ENCODE results near the gene HES1. TPM values are rescaled to one million over a fixed set of nuclear protein-coding genes. Genes with fewer than 3 reads are reported as not detected.
A peak's percentile ranks its signal among the peaks of the same experiment; 100 is the strongest.

Gene HES1
- total and polyA plus RNA-seq, 4 donors: 22.5 to 51.9 (median 33.0) TPM

GRCh38 chr3:194164861-194165260, 28.9 kb downstream of the HES1 start:
- Histone ChIP-seq H3K36me3 (ENCODE audit: control insufficient read depth in 1 of 2, insufficient read depth in 2 of 2, low read length in 1 of 2) (no peaks in the 10 kb centered on the region), H3K27me3 (ENCODE audit: control insufficient read depth in 1 of 2, insufficient read depth in 2 of 2, low read length in 1 of 2) (peaks cover 0 to 5% of the 10 kb centered on the region in 2 donors), H3K9me3 (ENCODE audit: control insufficient read depth, low read length) (no peaks in the 10 kb centered on the region), H3K4me3 (ENCODE audit: low read length in 2 of 2) (no peak overlapping the region), H3K4me1 (ENCODE audit: control insufficient read depth in 1 of 2, insufficient read depth in 2 of 2, low read length in 2 of 2) (peaks cover 0 to 4% of the 10 kb centered on the region in 2 donors), H3K27ac (ENCODE audit: low read depth in 1 of 2, low read length in 2 of 2) (no peak overlapping the region)
- DNase-seq (no peak), ATAC-seq (ENCODE audit: low FRiP score) (no peak)
- intact Hi-C loops (cut with DNase I): no loop called here
- WGBS, 2 donors: 82 to 87% methylated on average over 5 of the region's 5 CpGs

GRCh38 chr3:194165271-194166018, 29.5 kb downstream of the HES1 start:
- no peak for ATAC-seq (ENCODE audit: low FRiP score)
- H3K36me3 ChIP-seq (ENCODE audit: control insufficient read depth in 1 of 2, insufficient read depth in 2 of 2, low read length in 1 of 2): no peaks in the 10 kb centered on the region
- H3K4me1 ChIP-seq (ENCODE audit: control insufficient read depth in 1 of 2, insufficient read depth in 2 of 2, low read length in 2 of 2): peaks cover 0 to 4% of the 10 kb centered on the region in 2 donors
- intact Hi-C loops (cut with DNase I): no loop called here
- DNase-seq: no peak
- WGBS, 2 donors: 93 to 95% methylated on average over 7 of the region's 7 CpGs
- H3K27me3 ChIP-seq (ENCODE audit: control insufficient read depth in 1 of 2, insufficient read depth in 2 of 2, low read length in 1 of 2): peaks cover 0 to 5% of the 10 kb centered on the region in 2 donors
- no peaks in the 10 kb centered on the region for H3K9me3 ChIP-seq (ENCODE audit: control insufficient read depth, low read length)
- no peak overlapping the region for H3K27ac ChIP-seq (ENCODE audit: low read depth in 1 of 2, low read length in 2 of 2)
- H3K4me3 ChIP-seq (ENCODE audit: low read length in 2 of 2): no peak overlapping the region

- Histone ChIP-seq H3K4me3 (ENCODE audit: low read length in 2 of 2) (no peak overlapping the region), H3K4me1 (ENCODE audit: control insufficient read depth in 1 of 2, insufficient read depth in 2 of 2, low read length in 2 of 2) (peaks cover 0 to 4% of the 10 kb centered on the region in 2 donors), H3K9me3 (ENCODE audit: control insufficient read depth, low read length) (no peaks in the 10 kb centered on the region), H3K27me3 (ENCODE audit: control insufficient read depth in 1 of 2, insufficient read depth in 2 of 2, low read length in 1 of 2) (peaks cover 0 to 5% of the 10 kb centered on the region in 2 donors), H3K27ac (ENCODE audit: low read depth in 1 of 2, low read length in 2 of 2) (no peak overlapping the region), H3K36me3 (ENCODE audit: control insufficient read depth in 1 of 2, insufficient read depth in 2 of 2, low read length in 1 of 2) (no peaks in the 10 kb centered on the region)
- DNase-seq (no peak), ATAC-seq (ENCODE audit: low FRiP score) (peak; percentile 63)
- 20 to 22% methylated on average over 16 of the region's 16 CpGs for WGBS, 2 donors
- intact Hi-C loops (cut with DNase I): no loop called here
Measured at GRCh38 chr3:194166682-194167479, 30.9 kb downstream of the HES1 start.

GRCh38 chr3:194167480-194168282, 31.7 kb downstream of the HES1 start:
- H3K27me3 ChIP-seq (ENCODE audit: control insufficient read depth in 1 of 2, insufficient read depth in 2 of 2, low read length in 1 of 2): peaks cover 0 to 5% of the 10 kb centered on the region in 2 donors
- intact Hi-C loops (cut with DNase I): no loop called here

GRCh38 chr3:194168994-194169393, 33.0 kb downstream of the HES1 start:
- Histone ChIP-seq H3K4me3 (ENCODE audit: low read length in 2 of 2) (no peak overlapping the region), H3K36me3 (ENCODE audit: control insufficient read depth in 1 of 2, insufficient read depth in 2 of 2, low read length in 1 of 2) (no peaks in the 10 kb centered on the region), H3K27ac (ENCODE audit: low read depth in 1 of 2, low read length in 2 of 2) (no peak overlapping the region), H3K27me3 (ENCODE audit: control insufficient read depth in 1 of 2, insufficient read depth in 2 of 2, low read length in 1 of 2) (peaks cover 0 to 5% of the 10 kb centered on the region in 2 donors), H3K4me1 (ENCODE audit: control insufficient read depth in 1 of 2, insufficient read depth in 2 of 2, low read length in 2 of 2) (peaks cover 0 to 4% of the 10 kb centered on the region in 2 donors), H3K9me3 (ENCODE audit: control insufficient read depth, low read length) (no peaks in the 10 kb centered on the region)
- WGBS, 2 donors: 96 to 97% methylated on average over 3 of the region's 3 CpGs
- ATAC-seq (ENCODE audit: low FRiP score) (no peak), DNase-seq (no peak)
- intact Hi-C loops (cut with DNase I): no loop called here

More at GRCh38 chr3:194167480-194168282, 31.7 kb downstream of the HES1 start:
- Histone ChIP-seq H3K27ac (ENCODE audit: low read depth in 1 of 2, low read length in 2 of 2) (no peak overlapping the region), H3K36me3 (ENCODE audit: control insufficient read depth in 1 of 2, insufficient read depth in 2 of 2, low read length in 1 of 2) (no peaks in the 10 kb centered on the region), H3K4me1 (ENCODE audit: control insufficient read depth in 1 of 2, insufficient read depth in 2 of 2, low read length in 2 of 2) (peaks cover 0 to 4% of the 10 kb centered on the region in 2 donors), H3K4me3 (ENCODE audit: low read length in 2 of 2) (no peak overlapping the region), H3K9me3 (ENCODE audit: control insufficient read depth, low read length) (no peaks in the 10 kb centered on the region)
- DNase-seq (no peak), ATAC-seq (ENCODE audit: low FRiP score) (no peak)
- WGBS, 2 donors: 78 to 81% methylated on average over 5 of the region's 5 CpGs

- intact Hi-C loops (cut with DNase I): no loop called here
- H3K9me3 ChIP-seq (ENCODE audit: control insufficient read depth, low read length): no peaks in the 10 kb centered on the region
Measured at GRCh38 chr3:194169595-194169994, 33.6 kb downstream of the HES1 start.

GRCh38 chr3:194170793-194171192, 34.8 kb downstream of the HES1 start:
- H3K27me3 ChIP-seq (ENCODE audit: control insufficient read depth in 1 of 2, insufficient read depth in 2 of 2, low read length in 1 of 2): peaks cover 0 to 3% of the 10 kb centered on the region in 2 donors
- ATAC-seq (ENCODE audit: low FRiP score): no peak
- DNase-seq: no peak
- no peaks in the 10 kb centered on the region for H3K36me3 ChIP-seq (ENCODE audit: control insufficient read depth in 1 of 2, insufficient read depth in 2 of 2, low read length in 1 of 2)
- WGBS, 2 donors: 68 to 72% methylated on average over 2 of the region's 2 CpGs
- H3K9me3 ChIP-seq (ENCODE audit: control insufficient read depth, low read length): no peaks in the 10 kb centered on the region
- intact Hi-C loops (cut with DNase I): no loop called here
- no peak overlapping the region for H3K27ac ChIP-seq (ENCODE audit: low read depth in 1 of 2, low read length in 2 of 2)
- peaks cover 0 to 4% of the 10 kb centered on the region in 2 donors for H3K4me1 ChIP-seq (ENCODE audit: control insufficient read depth in 1 of 2, insufficient read depth in 2 of 2, low read length in 2 of 2)
- no peak overlapping the region for H3K4me3 ChIP-seq (ENCODE audit: low read length in 2 of 2)

More at GRCh38 chr3:194169595-194169994, 33.6 kb downstream of the HES1 start:
- Histone ChIP-seq H3K27me3 (ENCODE audit: control insufficient read depth in 1 of 2, insufficient read depth in 2 of 2, low read length in 1 of 2) (peaks cover 0 to 5% of the 10 kb centered on the region in 2 donors), H3K36me3 (ENCODE audit: control insufficient read depth in 1 of 2, insufficient read depth in 2 of 2, low read length in 1 of 2) (no peaks in the 10 kb centered on the region), H3K27ac (ENCODE audit: low read depth in 1 of 2, low read length in 2 of 2) (no peak overlapping the region), H3K4me1 (ENCODE audit: control insufficient read depth in 1 of 2, insufficient read depth in 2 of 2, low read length in 2 of 2) (peaks cover 0 to 4% of the 10 kb centered on the region in 2 donors), H3K4me3 (ENCODE audit: low read length in 2 of 2) (no peak overlapping the region)
- 9 to 14% methylated on average over 10 of the region's 10 CpGs for WGBS, 2 donors
- ATAC-seq (ENCODE audit: low FRiP score): no peak
- no peak for DNase-seq

GRCh38 chr3:194174406-194174805, 38.5 kb downstream of the HES1 start:
- no peaks in the 10 kb centered on the region for H3K4me1 ChIP-seq (ENCODE audit: control insufficient read depth in 1 of 2, insufficient read depth in 2 of 2, low read length in 2 of 2)
- no peak for ATAC-seq (ENCODE audit: low FRiP score)
- intact Hi-C loops (cut with DNase I): no loop called here
- H3K9me3 ChIP-seq (ENCODE audit: control insufficient read depth, low read length): no peaks in the 10 kb centered on the region
- H3K36me3 ChIP-seq (ENCODE audit: control insufficient read depth in 1 of 2, insufficient read depth in 2 of 2, low read length in 1 of 2): no peaks in the 10 kb centered on the region
- H3K27ac ChIP-seq (ENCODE audit: low read depth in 1 of 2, low read length in 2 of 2): no peak overlapping the region
- WGBS, 2 donors: 93 to 96% methylated on average over 4 of the region's 4 CpGs
- DNase-seq: no peak
- no peaks in the 10 kb centered on the region for H3K27me3 ChIP-seq (ENCODE audit: control insufficient read depth in 1 of 2, insufficient read depth in 2 of 2, low read length in 1 of 2)
- H3K4me3 ChIP-seq (ENCODE audit: low read length in 2 of 2): no peak overlapping the region
